Psoas muscle (tissue), 8 donors: Measurements from ENCODE around the gene MINDY3. TPM values are rescaled to one million over a fixed set of nuclear protein-coding genes. Genes with fewer than 3 reads are reported as not detected.

Experiments
- ATAC-seq, 4 donors: fragments of 200-7000 bp; cut with Tn5 transposase; one replicate each; pipeline ENCODE4 v1.9.1; 2020; ENCODE audit warnings: moderate library complexity in 3 of 4, mild to moderate bottlenecking in 2 of 4
- DNase-seq, 2 donors: peaks; one replicate each; pipeline ENCODE4 v3.0.0-alpha.2; 2020
- H3K27ac ChIP-seq: fragments of 200-600 bp; one replicate; pipeline ENCODE4 v1.8.0; 2022
- H3K27me3 ChIP-seq, 3 donors: fragments of 200-600 bp in 1 of 3; one replicate each; pipeline versions ENCODE4 v1.6.1 to v1.8.0; 2013 to 2022; ENCODE audit warnings: low read length in 2 of 3, mild to moderate bottlenecking in 2 of 3, moderate library complexity in 1 of 3; ENCODE audit not compliant: insufficient read depth in 3 of 3
- H3K36me3 ChIP-seq, 2 donors: fragments of 200-600 bp in 1 of 2; one replicate each; pipeline versions ENCODE4 v1.6.1 to v1.8.0; 2013 to 2022; ENCODE audit warnings: low read depth in 1 of 2, mild to moderate bottlenecking in 1 of 2, moderate library complexity in 1 of 2; ENCODE audit not compliant: insufficient read depth in 1 of 2
- H3K4me1 ChIP-seq: fragments of 200-600 bp; one replicate; pipeline ENCODE4 v1.8.0; 2022
- H3K4me3 ChIP-seq: fragments of 200-600 bp; one replicate; pipeline ENCODE4 v1.8.0; 2022; ENCODE audit warnings: mild to moderate bottlenecking
- H3K9me3 ChIP-seq: fragments of 200-600 bp; one replicate; pipeline ENCODE4 v1.8.0; 2022
- WGBS, 3 donors: extraction: QIAGEN DNeasy Blood & Tissue Kit; methylation state at CpG; one replicate each; pipeline versions ENCODE4 v1.1.6 to v1.1.7; 2013; 5-methylcytosine and 5-hydroxymethylcytosine counted together
- intact Hi-C, 2 donors: fragments of 100-400 bp; cut with DNase I; formaldehyde crosslinking; loops; one replicate each; pipeline versions ENCODE4 v1.11.0 to v1.14.2; 2022
- polyA plus RNA-seq, 3 donors: library from polyadenylated mRNA; stranded (reverse); fragments of 200-250 nt; gene quantifications; one replicate each; pipeline ENCODE4 v1.2.3, GENCODE V29; 2013
- total RNA-seq, 4 donors: library from RNA; stranded (reverse); fragmentation: NEBNext Ultra II Directional in 2 of 4; extraction: Animal tissue kit (Norgen Biotek cat#: 25700) in 2 of 4; gene quantifications; one replicate each; pipeline versions ENCODE4 v1.2.1 to v1.2.4, GENCODE V29; 2021 to 2023
- TF ChIP-seq, protein P1 (sequence below): fragments of 200-600 bp; IDR thresholded peaks from one replicate; pipeline ENCODE4 v1.8.0; 2022; ENCODE audit warnings: antibody characterized with exemption
- donor health status: healthy with polysubstance abuse.
- donor health status: DM: no; HTN: no; CAD: no; lungs with moderate emphysema.
- donor health status: Bipolar disorder and iron deficiency.
- donor health status: healthy.
- donor health status: DM: yes; HTN: yes; CAD: no.
- donor health status: DM: no; HTN: no; CAD: no.
- donor health status: DM: no; HTN: no; CAD: no.
- donor health status: DM: yes; HTN: yes; CAD: no.

MINDY3 gene
- total and polyA plus RNA-seq, 7 donors, result 6.1 to 17.5 (median 9.9) TPM

DNA sequence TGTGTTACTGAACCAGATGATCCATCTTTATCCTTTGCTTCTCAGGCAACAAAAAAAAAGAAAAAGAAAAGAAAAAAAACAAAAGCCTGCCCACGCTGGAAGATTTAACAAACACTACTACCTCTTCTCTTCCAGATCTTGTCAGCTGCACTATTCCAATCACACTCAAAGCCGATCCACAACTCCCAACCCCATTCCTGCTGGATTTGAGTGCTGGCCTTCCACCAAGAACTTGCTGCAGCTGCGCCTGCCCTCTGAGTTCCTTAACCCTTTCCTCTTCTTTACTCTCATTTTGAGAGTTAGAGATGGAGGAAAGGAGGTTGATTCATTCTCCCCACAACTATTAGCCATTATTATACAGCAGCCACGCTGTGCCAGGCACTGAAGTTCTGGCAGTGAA, 124.5 kb downstream of the MINDY3 start:
- Histone ChIP-seq H3K27ac (no peak overlapping the region), H3K27me3 (no peaks in the 10 kb centered on the region), H3K36me3 (no peaks in the 10 kb centered on the region), H3K9me3 (no peaks in the 10 kb centered on the region), H3K4me3 (no peak overlapping the region), H3K4me1 (no peaks in the 10 kb centered on the region)
- intact Hi-C loops, result no loop called here
- TF ChIP-seq, protein P1, sequence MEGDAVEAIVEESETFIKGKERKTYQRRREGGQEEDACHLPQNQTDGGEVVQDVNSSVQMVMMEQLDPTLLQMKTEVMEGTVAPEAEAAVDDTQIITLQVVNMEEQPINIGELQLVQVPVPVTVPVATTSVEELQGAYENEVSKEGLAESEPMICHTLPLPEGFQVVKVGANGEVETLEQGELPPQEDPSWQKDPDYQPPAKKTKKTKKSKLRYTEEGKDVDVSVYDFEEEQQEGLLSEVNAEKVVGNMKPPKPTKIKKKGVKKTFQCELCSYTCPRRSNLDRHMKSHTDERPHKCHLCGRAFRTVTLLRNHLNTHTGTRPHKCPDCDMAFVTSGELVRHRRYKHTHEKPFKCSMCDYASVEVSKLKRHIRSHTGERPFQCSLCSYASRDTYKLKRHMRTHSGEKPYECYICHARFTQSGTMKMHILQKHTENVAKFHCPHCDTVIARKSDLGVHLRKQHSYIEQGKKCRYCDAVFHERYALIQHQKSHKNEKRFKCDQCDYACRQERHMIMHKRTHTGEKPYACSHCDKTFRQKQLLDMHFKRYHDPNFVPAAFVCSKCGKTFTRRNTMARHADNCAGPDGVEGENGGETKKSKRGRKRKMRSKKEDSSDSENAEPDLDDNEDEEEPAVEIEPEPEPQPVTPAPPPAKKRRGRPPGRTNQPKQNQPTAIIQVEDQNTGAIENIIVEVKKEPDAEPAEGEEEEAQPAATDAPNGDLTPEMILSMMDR, result no peak
- DNase-seq (no peak), ATAC-seq (no peak)
- 15 to 18% (median 15%) methylated on average over 4 of the region's 4 CpGs for WGBS, 3 donors

DNA sequence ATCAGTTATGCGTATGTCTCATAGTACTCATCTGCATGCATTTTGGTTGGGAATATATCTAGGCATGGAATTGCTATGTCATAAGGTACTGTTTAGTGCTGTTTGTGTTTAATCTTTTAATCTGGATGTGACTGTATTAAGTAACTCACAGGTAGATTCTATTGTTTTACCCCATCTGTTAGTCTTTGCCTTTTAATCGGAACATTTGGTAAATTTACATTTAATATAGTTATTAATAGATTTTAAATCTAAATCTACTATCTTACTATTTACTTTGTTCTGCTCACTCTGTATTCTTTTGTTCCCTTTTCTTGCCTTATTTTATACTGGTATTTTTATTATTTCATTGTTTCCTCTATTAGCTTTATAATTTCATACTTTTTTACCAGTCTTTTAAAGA, 130.0 kb downstream of the MINDY3 start:
- TF ChIP-seq, protein P1, result no peak
- Histone ChIP-seq H3K4me1 (no peaks in the 10 kb centered on the region), H3K4me3 (no peak overlapping the region), H3K36me3 (no peaks in the 10 kb centered on the region), H3K9me3 (no peaks in the 10 kb centered on the region), H3K27me3 (no peaks in the 10 kb centered on the region), H3K27ac (no peak overlapping the region)
- WGBS, 3 donors, result 79 to 100% (median 99%) methylated on average over 2 of the region's 2 CpGs
- intact Hi-C loops, result no loop called here
- DNase-seq (no peak), ATAC-seq (no peak)

DNA sequence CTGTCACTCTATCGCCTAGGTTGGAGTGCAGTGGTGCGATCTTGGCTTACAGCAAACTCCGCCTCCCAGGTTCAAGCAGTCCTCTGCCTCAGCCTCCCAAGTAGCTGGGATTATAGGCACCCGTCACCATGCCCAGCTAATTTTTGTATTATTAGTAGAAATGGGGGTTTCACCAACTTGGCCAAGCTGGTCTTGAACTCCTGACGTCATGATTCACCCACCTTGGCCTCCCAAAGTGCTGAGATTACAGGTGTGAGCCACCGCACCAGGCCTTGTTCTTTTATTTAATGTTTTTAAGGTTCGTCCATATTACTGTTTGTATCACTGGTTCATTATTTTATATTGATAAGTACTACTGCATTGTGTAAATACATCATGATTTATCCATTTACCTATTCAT, 130.4 kb downstream of the MINDY3 start:
- TF ChIP-seq, protein P1, result no peak
- no peak for DNase-seq
- 91 to 96% (median 95%) methylated on average over 7 of the region's 7 CpGs for WGBS, 3 donors
- Histone ChIP-seq H3K4me1 (no peaks in the 10 kb centered on the region), H3K4me3 (no peak overlapping the region), H3K27ac (no peak overlapping the region), H3K9me3 (no peaks in the 10 kb centered on the region), H3K36me3 (no peaks in the 10 kb centered on the region), H3K27me3 (no peaks in the 10 kb centered on the region)
- intact Hi-C loops, result no loop called here
- no peak for ATAC-seq

Other genes with a start within 250 kb of the MINDY3 start
- 1 to 10 TPM in 3 of 4 donors, under 1 TPM in 1; 0.47 to 2.0 (median 1.4) TPM for gene ITGA8, start 140.6 kb downstream of the MINDY3 start, total RNA-seq
- gene ITGA8, start 140.6 kb downstream of the MINDY3 start, polyA plus RNA-seq, result 1 to 10 TPM; 1.0 to 5.0 (median 1.3) TPM